HUES48 (cell line): ENCODE data around the gene CDC34.

Source experiments
- H3K27ac ChIP-seq: one replicate; pipeline ENCODE4 v1.7.0; 2013; ENCODE audit warnings: low read depth, low read length, inconsistent platforms
- H3K27me3 ChIP-seq: 2 replicates; pipeline ENCODE4 v1.6.1; 2013; ENCODE audit warnings: mild to moderate bottlenecking, low read length; ENCODE audit not compliant: control insufficient read depth, insufficient read depth
- H3K36me3 ChIP-seq: 2 replicates; pipeline ENCODE4 v1.6.1; 2013; ENCODE audit warnings: low read length; ENCODE audit not compliant: control insufficient read depth, insufficient read depth
- H3K4me1 ChIP-seq: 2 replicates; pipeline ENCODE4 v1.6.1; 2013; ENCODE audit warnings: mild to moderate bottlenecking, low read length; ENCODE audit not compliant: control insufficient read depth, insufficient read depth
- H3K4me3 ChIP-seq: 2 replicates; pipeline ENCODE4 v1.5.1; 2013; ENCODE audit warnings: mild to moderate bottlenecking, low read depth, low read length
- H3K9ac ChIP-seq: 2 replicates; pipeline ENCODE4 v1.6.1; 2013; ENCODE audit warnings: mild to moderate bottlenecking, low read depth, low read length, moderate library complexity
- H3K9me3 ChIP-seq: 2 replicates; pipeline ENCODE4 v1.6.1; 2013; ENCODE audit warnings: low read length; ENCODE audit not compliant: control insufficient read depth, insufficient read depth

Gene CDC34

GRCh38 chr19:512547-513365 is 18.8 kb upstream of the CDC34 start:
- Histone ChIP-seq H3K9me3 (no peaks in the 10 kb centered on the region), H3K9ac (no peak overlapping the region), H3K4me3 (no peak overlapping the region), H3K36me3 (0 out of 2 replicates have a peak, but pooled peaks cover 6% of the 10 kb centered on the region), H3K27me3 (no peaks in the 10 kb centered on the region), H3K4me1 (peaks cover 3% of the 10 kb centered on the region; the same call in 1 of the 2 replicates), H3K27ac (no peak overlapping the region)

GRCh38 chr19:513368-514165 is 18.0 kb upstream of the CDC34 start:
- Histone ChIP-seq H3K36me3 (0 out of 2 replicates have a peak, but pooled peaks cover 6% of the 10 kb centered on the region), H3K27ac (no peak overlapping the region), H3K27me3 (no peaks in the 10 kb centered on the region), H3K4me3 (no peak overlapping the region), H3K9ac (no peak overlapping the region), H3K9me3 (no peaks in the 10 kb centered on the region), H3K4me1 (peaks cover 3% of the 10 kb centered on the region; the same call in 1 of the 2 replicates)

- H3K36me3 ChIP-seq, result 0 out of 2 replicates have a peak, but pooled peaks cover 6% of the 10 kb centered on the region
- no peak overlapping the region for H3K4me3 ChIP-seq
- H3K27ac ChIP-seq, result no peak overlapping the region
- H3K9ac ChIP-seq, result no peak overlapping the region
- no peaks in the 10 kb centered on the region for H3K27me3 ChIP-seq
- H3K4me1 ChIP-seq, result peaks cover 3% of the 10 kb centered on the region; the same call in 1 of the 2 replicates
- H3K9me3 ChIP-seq, result no peaks in the 10 kb centered on the region
Measured at GRCh38 chr19:514166-514663, 17.3 kb upstream of the CDC34 start.

GRCh38 chr19:517721-518597 is 13.6 kb upstream of the CDC34 start:
- no peaks in the 10 kb centered on the region for H3K27me3 ChIP-seq
- H3K36me3 ChIP-seq, result 0 out of 2 replicates have a peak, but pooled peaks cover 6% of the 10 kb centered on the region
- H3K4me1 ChIP-seq, result no peaks in the 10 kb centered on the region
- H3K9me3 ChIP-seq, result 0 out of 2 replicates have a peak, but pooled peaks cover 10% of the 10 kb centered on the region
- H3K4me3 ChIP-seq, result no peak overlapping the region
- no peak overlapping the region for H3K27ac ChIP-seq
- H3K9ac ChIP-seq, result no peak overlapping the region

- 0 out of 2 replicates have a peak, but pooled peaks cover 4% of the 10 kb centered on the region for H3K36me3 ChIP-seq
- H3K9me3 ChIP-seq, result 0 out of 2 replicates have a peak, but pooled peaks cover 10% of the 10 kb centered on the region
- H3K4me1 ChIP-seq, result no peaks in the 10 kb centered on the region
- no peak overlapping the region for H3K9ac ChIP-seq
- H3K27ac ChIP-seq, result no peak overlapping the region
- H3K27me3 ChIP-seq, result no peaks in the 10 kb centered on the region
- H3K4me3 ChIP-seq, result no peak overlapping the region
Measured at GRCh38 chr19:518598-519231, 12.8 kb upstream of the CDC34 start.

GRCh38 chr19:519449-519865 is 12.1 kb upstream of the CDC34 start:
- H3K4me1 ChIP-seq, result no peaks in the 10 kb centered on the region
- no peak overlapping the region for H3K27ac ChIP-seq
- H3K4me3 ChIP-seq, result no peak overlapping the region
- H3K27me3 ChIP-seq, result no peaks in the 10 kb centered on the region
- H3K9ac ChIP-seq, result no peak overlapping the region
- 0 out of 2 replicates have a peak, but pooled peaks cover 10% of the 10 kb centered on the region for H3K9me3 ChIP-seq
- H3K36me3 ChIP-seq, result no peaks in the 10 kb centered on the region

- no peaks in the 10 kb centered on the region for H3K4me1 ChIP-seq
- H3K9me3 ChIP-seq, result 0 out of 2 replicates have a peak, but pooled peaks cover 10% of the 10 kb centered on the region
- no peaks in the 10 kb centered on the region for H3K36me3 ChIP-seq
- no peak overlapping the region for H3K9ac ChIP-seq
- H3K27ac ChIP-seq, result no peak overlapping the region
- no peaks in the 10 kb centered on the region for H3K27me3 ChIP-seq
- no peak overlapping the region for H3K4me3 ChIP-seq
Measured at GRCh38 chr19:522726-523125, 8.8 kb upstream of the CDC34 start.

- H3K4me3 ChIP-seq, result no peak overlapping the region
- H3K27ac ChIP-seq, result no peak overlapping the region
- H3K9me3 ChIP-seq, result 0 out of 2 replicates have a peak, but pooled peaks cover 10% of the 10 kb centered on the region
- H3K36me3 ChIP-seq, result no peaks in the 10 kb centered on the region
- no peak overlapping the region for H3K9ac ChIP-seq
- no peaks in the 10 kb centered on the region for H3K4me1 ChIP-seq
- no peaks in the 10 kb centered on the region for H3K27me3 ChIP-seq
Measured at GRCh38 chr19:524062-524674, 7.4 kb upstream of the CDC34 start.

GRCh38 chr19:525029-525428 is 6.5 kb upstream of the CDC34 start:
- no peaks in the 10 kb centered on the region for H3K36me3 ChIP-seq
- no peak overlapping the region for H3K27ac ChIP-seq
- H3K9me3 ChIP-seq, result 0 out of 2 replicates have a peak, but pooled peaks cover 10% of the 10 kb centered on the region
- H3K4me3 ChIP-seq, result no peak overlapping the region
- H3K27me3 ChIP-seq, result no peaks in the 10 kb centered on the region
- no peaks in the 10 kb centered on the region for H3K4me1 ChIP-seq
- H3K9ac ChIP-seq, result no peak overlapping the region
